GM12878 (cell line): ENCODE data around the gene DLG4. TPM values are rescaled to one million over a fixed set of nuclear protein-coding genes. Genes with fewer than 3 reads are reported as not detected.

ENCODE experiments used
- ATAC-seq: fragments of 200-7000 bp; cut with Tn5 transposase; 3 replicates; pipeline ENCODE4 v1.9.1; 2020; ENCODE audit warnings: mild to moderate bottlenecking, moderate library complexity
- BruUV-seq: library from RNA; stranded (reverse); fragments of 400-500 nt; replicated peaks from 2 replicates; lab custom pipeline; 2021; lab: Mats Ljungman, UMichigan
- CTCF ChIA-PET: fragments of 300-600 bp; sonication (Branson Sonifier 250); formaldehyde crosslinking; extraction: SDS; loops from one replicate; lab custom pipeline; 2021; ENCODE audit warnings: inconsistent platforms; lab: Yijun Ruan, JAX
- POLR2A ChIA-PET: fragments of 350-600 bp; formaldehyde crosslinking; extraction: SDS; loops from one replicate; lab custom pipeline; 2021; ENCODE audit warnings: inconsistent platforms; lab: Charles Lee
- RAD21 ChIA-PET: fragments of 300-600 bp; sonication (Branson Sonifier 250); formaldehyde crosslinking; loops from one replicate; lab custom pipeline; 2023; ENCODE audit warnings: antibody characterized with exemption; ENCODE audit not compliant: unreplicated experiment; lab: Charles Lee
- SMC1A ChIA-PET: fragments of 300-600 bp; sonication (Branson Sonifier 250); formaldehyde crosslinking; loops from one replicate; lab custom pipeline; 2023; ENCODE audit not compliant: unreplicated experiment, uncharacterized antibody; lab: Charles Lee
- DNase-seq: peaks from one replicate; pipeline ENCODE4 v3.0.0-alpha.2; 2011; ENCODE audit warnings: low read depth, low spot score
- FAIRE-seq: peaks from 3 replicates; lab custom pipeline; 2011; peaks lifted over from hg19 to GRCh38; lab: Jason Lieb, UNC
- H2AFZ ChIP-seq: 2 replicates; pipeline ENCODE4 v1.6.0; 2011; ENCODE audit warnings: low read depth, low read length, control low read depth; ENCODE audit not compliant: control insufficient read depth
- H3K27ac ChIP-seq: 2 replicates; pipeline ENCODE4 v1.5.1; 2011; ENCODE audit warnings: control low read depth; ENCODE audit not compliant: control insufficient read depth, insufficient read depth
- H3K27me3 ChIP-seq, 2 experiments: replicated peaks in 1 of 2; 2 replicates each; pipeline versions ENCODE4 v1.6.0 to v1.6.1; 2011; ENCODE audit warnings: low read length in 1 of 2; ENCODE audit not compliant: control insufficient read depth in 2 of 2, insufficient read depth in 2 of 2
- H3K36me3 ChIP-seq, 2 experiments: 2 replicates each; pipeline ENCODE4 v1.5.1; 2011; ENCODE audit warnings: low read length in 1 of 2; ENCODE audit not compliant: control insufficient read depth in 2 of 2, insufficient read depth in 2 of 2
- H3K4me1 ChIP-seq: 2 replicates; pipeline ENCODE4 v1.6.1; 2011; ENCODE audit warnings: mild to moderate bottlenecking, low read length, moderate library complexity, mixed read lengths; ENCODE audit not compliant: control insufficient read depth, insufficient read depth
- H3K4me2 ChIP-seq: 2 replicates; pipeline ENCODE4 v1.6.0; 2011; ENCODE audit warnings: control low read depth; ENCODE audit not compliant: control insufficient read depth, insufficient read depth
- H3K4me3 ChIP-seq: fragments of 200-600 bp; sonication (generic); 2 replicates; pipeline ENCODE4 v1.5.1; 2016
- H3K79me2 ChIP-seq: 2 replicates; pipeline ENCODE4 v1.6.0; 2011; ENCODE audit warnings: low read length; ENCODE audit not compliant: control insufficient read depth, insufficient read depth
- H3K9ac ChIP-seq: 2 replicates; pipeline ENCODE4 v1.8.0; 2011; ENCODE audit warnings: low read length, control low read depth, mixed read lengths; ENCODE audit not compliant: control insufficient read depth, insufficient read depth
- H3K9me3 ChIP-seq: replicated peaks from 3 replicates; pipeline ENCODE4 v1.5.1; 2011; ENCODE audit warnings: mild to moderate bottlenecking, low read length; ENCODE audit not compliant: control insufficient read depth, insufficient read depth
- H4K20me1 ChIP-seq: 2 replicates; pipeline ENCODE4 v1.6.0; 2011; ENCODE audit not compliant: control insufficient read depth, insufficient read depth
- BHLHE40 ChIP-seq, 2 experiments: fragments of 450-650 bp in 1 of 2; IDR thresholded peaks; 2 replicates each; pipeline ENCODE4 v1.6.1; 2011 to 2017; ENCODE audit warnings: low read depth in 2 of 2, borderline replicate concordance in 1 of 2, improper control_type of control experiment in 1 of 2, low read length in 1 of 2, mild to moderate bottlenecking in 1 of 2
- IKZF1 ChIP-seq: fragments of 450-650 bp; conservative IDR thresholded peaks from 2 replicates; pipeline ENCODE4 v1.6.1; 2017; ENCODE audit warnings: antibody characterized with exemption, mild to moderate bottlenecking
- NFIC ChIP-seq: IDR thresholded peaks from 2 replicates; pipeline ENCODE4 v1.6.1; 2012; ENCODE audit warnings: low read depth, mild to moderate bottlenecking, inconsistent platforms, low read length, moderate library complexity
- SIX5 ChIP-seq: IDR thresholded peaks from 2 replicates; pipeline ENCODE4 v1.6.1; 2011; ENCODE audit warnings: mild to moderate bottlenecking, low read depth, low read length, moderate library complexity; ENCODE audit not compliant: severe bottlenecking
- WGBS: methylation state at CpG from one replicate; pipeline ENCODE4 v1.1.6; 2016; ENCODE audit warnings: low lambda C conversion rate; ENCODE audit not compliant: insufficient replicate concordance, insufficient coverage; ENCODE audit errors: missing lambda C conversion rate; 5-methylcytosine and 5-hydroxymethylcytosine counted together
- in situ Hi-C: fragments of 300-500 bp; cut with MboI; formaldehyde crosslinking; loops from 9 replicates; pipeline ENCODE4 v1.14.3; 2018; ENCODE audit warnings: mixed read lengths
- intact Hi-C: fragments of 100-400 bp; cut with micrococcal nuclease; formaldehyde crosslinking; loops from one replicate; pipeline ENCODE4 v1.14.2; 2022; ENCODE audit not compliant: unreplicated experiment
- polyA plus RNA-seq, 11 experiments: library from polyadenylated mRNA; depleted of rRNA in 4 of 11; unstranded in 6 of 11; stranded (reverse) in 5 of 11; fragments of >200 nt; fragmentation: Nextera tagmentation in 4 of 11; fragmentation: Illumina TruSeq in 1 of 11; extraction: Ambion mirVana in 4 of 11; extraction: Trizol in 1 of 11; gene quantifications; 1 replicate in 1 of 11; 2 replicates in 10 of 11; pipeline versions ENCODE4 v1.2.1 to v1.2.3, GENCODE V29; 2011 to 2016; ENCODE audit warnings: inconsistent platforms in 2 of 11, missing spikeins in 2 of 11, low read depth in 1 of 11
- total RNA-seq, 4 experiments: library from RNA; depleted of rRNA in 3 of 4; stranded (reverse); fragments of >200 nt in 3 of 4; fragmentation: Illumina TruSeq in 1 of 4; extraction: Trizol in 1 of 4; gene quantifications; 2 replicates each; pipeline versions ENCODE4 v1.2.1 to v1.2.3, GENCODE V29; 2013 to 2021

Gene DLG4
- total and polyA plus RNA-seq, 10 of the 15 experiments (the other 5 are each of a cell fraction or from before 2014, with no cell fraction given) = 0.07 to 4.1 (median 1.3) TPM

GRCh38 chr17:7216242-7217112 lies 3.2 kb downstream of the DLG4 start:
- H3K27me3 ChIP-seq = no peaks in the 10 kb centered on the region
- H4K20me1 ChIP-seq = no peaks in the 10 kb centered on the region
- no peak overlapping the region for H2AFZ ChIP-seq
- POLR2A ChIA-PET = interaction anchor here (1.3 to 3.3 kb wide), 3 partner anchors 18 to 25 kb away, joined by 3 to 12 read pairs (median 7); partner anchors contain the start of genes DVL2 and PHF23
- peak overlapping the region; percentile 51; the same call in 1 of the 2 replicates for H3K4me3 ChIP-seq
- H3K9me3 ChIP-seq = no peaks in the 10 kb centered on the region
- ATAC-seq = no peak
- H3K79me2 ChIP-seq = peaks cover 14% of the 10 kb centered on the region
- TF ChIP-seq IKZF1 = peak; percentile 26; the same call in 1 of the 2 replicates
- TF ChIP-seq NFIC = no peak
- TF ChIP-seq, all 136 proteins: peak for 1
- 19% methylated on average over 7 of the region's 7 CpGs for WGBS
- no peak overlapping the region for H3K27ac ChIP-seq
- SMC1A ChIA-PET = no interaction called here
- DNase-seq (no peak), FAIRE-seq (no peak)
- H3K4me1 ChIP-seq = peaks cover 22% of the 10 kb centered on the region
- in situ Hi-C loops (no loop called here), intact Hi-C loops (no loop called here)
- RAD21 ChIA-PET = interaction anchor here (0.6 kb wide), 1 partner anchor 170 kb away, joined by 4 read pairs; no protein-coding TSS in a partner anchor
- BruUV-seq = TSS peak; percentile 40
- no peak overlapping the region for H3K9ac ChIP-seq
- H3K4me2 ChIP-seq = peak overlapping the region; percentile 17; the same call in 1 of the 2 replicates
- CTCF ChIA-PET = no interaction called here
- H3K36me3 ChIP-seq = no peaks in the 10 kb centered on the region

DNA sequence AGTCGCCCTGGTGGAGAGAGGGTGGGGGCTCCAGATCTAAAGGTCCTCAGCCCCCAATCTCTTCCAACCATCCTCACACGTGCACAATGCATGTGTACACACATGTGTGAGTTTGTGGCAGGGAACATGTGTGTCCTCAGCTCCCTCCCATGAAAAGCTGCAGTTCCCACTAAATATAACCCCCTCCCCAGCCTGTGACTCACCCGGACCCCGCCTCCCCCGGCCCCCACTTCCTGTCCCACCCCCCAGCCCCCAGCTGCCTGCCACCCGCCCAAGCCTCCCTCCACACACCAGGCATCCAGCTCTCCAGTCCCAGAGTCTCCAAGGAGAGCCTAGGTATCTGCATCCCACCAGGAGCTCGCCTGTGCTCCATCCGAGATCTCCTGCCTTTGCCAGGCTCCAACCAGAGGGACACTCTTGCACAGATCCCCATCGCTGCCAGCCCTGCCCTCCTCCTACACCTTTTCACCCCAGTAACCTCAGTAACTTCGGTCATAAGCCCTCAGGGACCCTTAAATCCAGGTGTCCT lies 3.9 kb downstream of the DLG4 start:
- ATAC-seq (no peak), DNase-seq (no peak), FAIRE-seq (no peak)
- Histone ChIP-seq H3K4me2 (peak overlapping the region; percentile 5; the same call in 1 of the 2 replicates), H3K4me1 (peaks cover 18% of the 10 kb centered on the region), H3K9me3 (no peaks in the 10 kb centered on the region), H2AFZ (no peak overlapping the region), H3K9ac (no peak overlapping the region), H3K79me2 (peaks cover 11% of the 10 kb centered on the region), H3K36me3 (no peaks in the 10 kb centered on the region), H3K27ac (no peak overlapping the region), H3K27me3 (no peaks in the 10 kb centered on the region), H3K4me3 (no peak overlapping the region), H4K20me1 (no peaks in the 10 kb centered on the region)
- ChIA-PET RAD21 (interaction anchor here (0.6 kb wide), 1 partner anchor 170 kb away, joined by 4 read pairs; no protein-coding TSS in a partner anchor), SMC1A (interaction anchor here (1.6 kb wide), 1 partner anchor 36 kb away, joined by 4 read pairs; the partner anchor contains the start of gene CTDNEP1), CTCF (interaction anchor here (1.4 to 1.9 kb wide), 2 partner anchors 66 to 81 kb away, joined by 3 to 7 read pairs; partner anchors contain the start of gene SLC2A4), POLR2A (interaction anchor here (1.3 to 3.3 kb wide), 3 partner anchors 19 to 25 kb away, joined by 3 to 12 read pairs (median 7); partner anchors contain the start of genes DVL2 and PHF23)
- TF ChIP-seq BHLHE40 (IDR thresholded peaks at IDR 0.05; ENCODE audit: borderline replicate concordance in 1 of 2, low read depth in 2 of 2, low read length in 1 of 2) (peak in 1 of 2 experiments; percentile 69; a peak in 2 of 4 replicates), SIX5 (no peak)
- in situ Hi-C loops = no loop called here
- WGBS = 0% methylated on average over 7 of the region's 10 CpGs
- no TSS peak for BruUV-seq
- intact Hi-C loops = loop anchor here (2.0 kb wide), 2 partner anchors 23 to 37 kb away; partner anchors contain the start of genes ELP5 and PHF23
